Measurements from ENCODE around the gene CAND2. TPM values are rescaled to one million over a fixed set of nuclear protein-coding genes. Genes with fewer than 3 reads are reported as not detected.
"Not testable (repeated sequence)": the region's sequence is repeated elsewhere in the genome, so short reads cannot be mapped to it uniquely, and the experiment has no call there.

The CAND2 gene
- total RNA-seq, 1 donor from 2014 or later, result 0.60 TPM

- peak in 1 of 2 donors; percentile 10 for DNase-seq (ENCODE audit: low read depth in 2 of 2)
These were observed 33.7 kb downstream of the CAND2 start for GRCh38 chr3:12829886-12830784.

DNA sequence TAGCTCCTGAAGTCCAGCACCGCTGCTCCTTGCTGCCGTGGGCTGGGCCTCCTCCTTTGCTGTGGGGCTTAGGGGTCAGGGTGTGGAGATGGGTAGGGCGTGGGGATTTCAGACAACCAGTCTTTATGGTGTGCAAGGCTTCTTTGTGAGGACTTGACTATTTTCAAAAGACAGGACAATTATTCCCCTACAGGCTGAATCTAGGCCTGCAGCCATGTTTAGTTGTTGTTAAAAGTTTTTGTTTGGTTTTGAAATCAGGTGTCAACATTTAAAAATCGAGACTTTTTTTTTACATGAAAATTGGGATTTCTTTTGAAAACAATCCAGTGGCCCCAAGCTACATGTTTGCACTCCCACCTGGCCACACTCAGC, 34.3 kb downstream of the CAND2 start:
- DNase-seq (ENCODE audit: low read depth in 2 of 2), result no peak

DNA sequence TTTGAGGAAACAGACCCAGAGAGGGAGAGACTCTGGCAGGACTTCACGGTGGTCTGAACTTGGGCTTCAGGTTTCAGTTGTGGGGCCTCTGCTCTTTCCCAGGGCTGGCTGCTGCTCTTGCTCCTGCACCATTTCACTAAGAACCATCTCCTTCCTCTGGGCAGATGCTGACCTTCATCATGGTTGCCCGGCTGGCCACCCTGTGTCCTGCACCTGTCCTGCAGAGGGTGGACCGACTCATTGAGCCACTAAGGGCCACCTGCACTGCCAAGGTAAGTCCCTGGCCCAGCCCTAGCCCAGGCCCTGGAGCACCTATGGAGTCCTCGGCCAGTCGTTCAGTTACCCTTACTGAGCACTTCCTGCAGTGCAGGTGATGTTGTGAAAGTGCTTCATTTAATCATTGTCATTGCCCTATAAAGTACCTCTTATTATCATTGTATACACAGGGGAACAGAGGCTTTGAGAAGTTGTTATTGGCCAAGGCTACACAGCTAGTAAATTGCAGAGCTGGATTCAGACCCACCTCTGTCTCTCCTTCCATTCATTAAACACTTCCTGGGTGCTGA, 34.9 kb downstream of the CAND2 start:
- no peak for DNase-seq (ENCODE audit: low read depth in 2 of 2)

- DNase-seq (ENCODE audit: low read depth in 2 of 2), result no peak
These were observed 36.1 kb downstream of the CAND2 start for GRCh38 chr3:12832350-12833221.

GRCh38 chr3:12833222-12834161, 37.0 kb downstream of the CAND2 start:
- DNase-seq (ENCODE audit: low read depth in 2 of 2), result no peak

GRCh38 chr3:12835052-12835665, 38.7 kb downstream of the CAND2 start:
- no peak for DNase-seq (ENCODE audit: low read depth in 2 of 2)

DNA sequence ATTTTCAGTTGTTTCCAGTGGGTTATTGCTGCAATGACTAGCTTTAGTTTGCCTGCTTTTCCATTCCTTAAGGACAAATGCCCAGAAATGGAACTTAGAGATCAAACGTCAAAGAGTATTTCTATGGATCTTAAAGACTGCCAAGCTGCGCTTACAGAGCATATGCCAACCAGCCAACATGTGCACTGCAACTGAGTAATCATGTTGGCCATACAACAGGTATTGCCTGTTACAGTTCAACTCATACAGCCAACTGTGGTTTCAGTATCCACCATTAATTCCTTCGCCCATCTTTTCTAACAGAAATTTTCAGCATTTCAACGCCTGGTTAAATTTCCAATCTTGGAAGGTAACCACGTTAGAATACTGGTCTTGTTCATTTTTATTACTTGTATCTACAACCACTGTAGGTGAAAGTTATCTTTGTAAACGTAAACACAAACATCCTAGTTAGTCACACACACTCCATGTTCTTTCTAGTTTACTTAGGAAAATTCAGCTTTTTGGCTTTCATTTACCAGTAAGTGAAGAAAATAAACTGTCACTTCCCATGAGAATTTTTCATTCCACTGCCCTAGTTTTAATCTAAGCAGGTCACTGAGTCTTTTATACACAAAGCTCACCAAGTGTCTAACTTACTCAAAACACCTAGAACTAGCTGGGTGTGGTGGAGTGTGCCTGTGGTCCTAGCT, 41.0 kb downstream of the CAND2 start:
- DNase-seq (ENCODE audit: low read depth in 2 of 2), result no peak

- DNase-seq (ENCODE audit: low read depth in 2 of 2), result no peak
These were observed 41.9 kb downstream of the CAND2 start for GRCh38 chr3:12838179-12838965.

- DNase-seq (ENCODE audit: low read depth in 2 of 2), result no peak
These were observed 42.9 kb downstream of the CAND2 start for GRCh38 chr3:12839156-12839946.

DNA sequence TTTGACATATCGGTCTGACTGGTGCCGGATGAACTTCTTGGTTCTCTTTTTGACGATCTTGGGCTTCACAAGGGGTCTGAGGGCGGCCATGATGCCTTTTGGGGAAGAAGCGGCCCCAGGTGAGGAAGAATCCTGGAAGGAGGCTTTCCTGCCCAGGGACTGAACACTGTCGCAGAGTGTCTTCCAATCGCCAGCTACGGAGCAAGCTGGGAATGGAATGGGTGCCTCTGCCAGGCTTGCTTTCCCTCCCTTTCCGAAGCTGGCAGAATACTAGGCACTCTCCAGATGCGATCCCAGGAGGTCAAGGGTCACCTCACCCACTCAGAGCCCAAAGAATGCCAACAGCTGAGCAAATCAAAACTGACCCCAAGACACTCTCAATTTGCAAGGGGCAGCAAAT, 43.7 kb downstream of the CAND2 start:
- not testable (repeated sequence) for DNase-seq (ENCODE audit: low read depth in 2 of 2)

DNA sequence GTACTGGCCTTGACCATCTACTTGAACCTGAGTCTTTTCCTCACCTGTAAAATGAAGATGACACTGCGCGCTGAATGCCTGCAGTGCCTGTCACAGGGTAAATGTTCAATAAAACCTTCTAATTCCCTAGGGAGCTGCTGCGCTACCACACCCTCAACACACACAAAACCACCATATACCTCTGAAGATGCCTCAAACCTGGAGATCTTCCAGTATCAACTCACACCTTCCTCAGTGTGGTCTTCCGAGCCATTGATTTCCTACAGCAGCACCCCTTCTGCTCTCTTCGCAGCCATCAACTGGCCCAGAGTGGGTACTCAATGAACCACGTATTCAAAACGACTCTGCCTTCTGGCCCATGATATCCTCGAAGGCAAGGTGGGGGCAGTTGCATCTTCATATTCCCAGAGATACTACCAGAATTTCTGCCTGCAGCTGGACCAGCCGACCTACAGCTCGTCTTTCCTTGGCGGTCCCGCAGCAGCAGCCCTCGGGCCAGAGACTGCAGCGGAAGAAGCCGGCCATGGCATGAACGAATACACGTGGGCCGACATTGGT, 44.2 kb downstream of the CAND2 start:
- DNase-seq (ENCODE audit: low read depth in 2 of 2), result peak; percentile 53

GRCh38 chr3:12841149-12841969, 44.9 kb downstream of the CAND2 start, which contains the start of gene RPL32:
Gene RPL32 (minus strand): TSS chr3:12841565. CDS start chr3:12840237, 1,328 bp downstream.
- peak; percentile 97 to 98 for DNase-seq (ENCODE audit: low read depth in 2 of 2)

GRCh38 chr3:12841970-12842328, 45.5 kb downstream of the CAND2 start:
- DNase-seq (ENCODE audit: low read depth in 2 of 2), result no peak

DNA sequence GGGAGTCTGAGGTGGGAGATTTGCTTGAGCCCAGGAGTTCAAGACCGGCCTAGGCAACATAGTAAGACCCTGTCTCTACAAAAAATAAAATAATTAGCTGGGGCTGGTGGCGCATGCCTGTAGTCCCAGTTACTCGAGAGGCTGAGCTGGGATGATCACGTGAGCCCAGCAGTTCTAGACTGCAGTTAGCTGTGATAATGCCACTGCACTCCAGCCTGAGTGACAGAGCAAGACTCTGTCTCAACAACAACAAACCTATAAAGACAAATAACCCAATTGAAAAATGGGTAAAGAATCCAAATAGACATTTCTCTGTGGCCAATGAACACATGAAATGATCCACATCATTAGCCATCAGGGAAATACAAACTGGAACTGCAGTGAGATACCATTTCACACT, 46.0 kb downstream of the CAND2 start:
- DNase-seq (ENCODE audit: low read depth in 2 of 2), result no peak

DNA sequence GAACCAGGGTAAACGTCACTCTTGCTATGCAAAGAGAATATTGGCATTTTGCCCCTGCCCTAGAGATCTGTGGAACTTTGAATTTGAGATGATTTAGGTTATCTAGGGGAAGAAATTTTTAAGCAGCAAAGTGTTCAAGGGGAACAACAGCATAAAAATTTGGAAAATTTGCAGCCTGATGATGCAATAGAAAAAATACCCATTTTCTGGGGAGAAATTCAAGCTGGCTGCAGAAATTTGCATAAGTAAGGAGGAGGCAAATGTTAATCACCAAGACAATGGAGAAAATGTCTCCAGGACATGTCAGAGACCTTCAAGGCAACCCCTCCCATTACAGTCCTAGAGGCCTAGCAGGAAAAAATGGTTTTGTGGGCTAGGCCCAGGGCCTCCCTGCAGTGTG, 49.3 kb downstream of the CAND2 start:
- no peak for DNase-seq (ENCODE audit: low read depth in 2 of 2)

DNA sequence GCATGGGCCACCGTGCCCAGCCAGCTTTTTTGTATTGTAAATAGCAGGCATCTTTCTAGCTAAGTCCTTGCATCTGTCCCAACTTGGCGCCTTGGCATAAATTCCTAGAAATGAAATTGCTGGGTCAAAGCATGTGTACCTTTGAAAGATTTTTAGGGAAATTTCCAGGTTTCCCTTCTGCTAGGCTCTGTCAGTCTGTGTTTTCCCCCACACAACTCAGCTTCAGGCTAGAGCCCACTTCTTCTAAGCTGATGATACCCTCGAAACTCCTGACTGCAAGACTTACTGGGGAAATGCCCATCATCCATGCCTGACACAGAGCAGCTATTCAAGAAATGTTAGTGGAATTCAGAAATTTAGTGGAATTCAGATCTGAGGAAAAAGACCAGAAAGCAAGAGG, 55.7 kb downstream of the CAND2 start:
- DNase-seq (ENCODE audit: low read depth in 2 of 2), result no peak

- not testable (repeated sequence) for DNase-seq (ENCODE audit: low read depth in 2 of 2)
These were observed 57.4 kb downstream of the CAND2 start for GRCh38 chr3:12853847-12854246.
